Lung (tissue), 12 donors: ENCODE measurements around the gene PES1. TPM values are rescaled to one million over a fixed set of nuclear protein-coding genes. Genes with fewer than 3 reads are reported as not detected.

ENCODE experiments used
- ATAC-seq: fragments of 200-7000 bp; cut with Tn5 transposase; one replicate; pipeline ENCODE4 v1.9.1; 2020; ENCODE audit warnings: moderate number of reproducible peaks; ENCODE audit not compliant: insufficient read depth, low FRiP score
- DNase-seq, 3 donors: peaks; one replicate each; pipeline ENCODE4 v3.0.0-alpha.2; 2013 to 2017
- H3K27ac ChIP-seq, 2 donors: one replicate each; pipeline ENCODE4 v1.5.1; 2013; ENCODE audit warnings: mild to moderate bottlenecking in 2 of 2, moderate library complexity in 2 of 2, control low read depth in 1 of 2, inconsistent platforms in 1 of 2, low read depth in 1 of 2, low read length in 1 of 2
- H3K27me3 ChIP-seq, 3 donors: one replicate each; pipeline ENCODE4 v1.5.1; 2013; ENCODE audit warnings: low read length in 2 of 3; ENCODE audit not compliant: control insufficient read depth in 3 of 3, insufficient read depth in 3 of 3
- H3K36me3 ChIP-seq, 4 donors: one replicate each; pipeline ENCODE4 v1.5.1; 2013; ENCODE audit warnings: low read length in 4 of 4, mild to moderate bottlenecking in 1 of 4, moderate library complexity in 1 of 4; ENCODE audit not compliant: control insufficient read depth in 4 of 4, insufficient read depth in 4 of 4
- H3K4me1 ChIP-seq, 5 donors: one replicate each; pipeline ENCODE4 v1.5.1; 2013; ENCODE audit warnings: low read length in 5 of 5, mild to moderate bottlenecking in 2 of 5, moderate library complexity in 1 of 5; ENCODE audit not compliant: control insufficient read depth in 5 of 5, insufficient read depth in 5 of 5
- H3K4me3 ChIP-seq: one replicate; pipeline ENCODE4 v1.5.1; 2013; ENCODE audit warnings: mild to moderate bottlenecking, control low read depth, moderate library complexity
- H3K9ac ChIP-seq, 2 donors: one replicate each; pipeline ENCODE4 v1.5.1; 2013; ENCODE audit warnings: low read length in 2 of 2, control low read depth in 1 of 2; ENCODE audit not compliant: insufficient read depth in 1 of 2
- H3K9me3 ChIP-seq, 4 donors: one replicate each; pipeline ENCODE4 v1.5.1; 2013; ENCODE audit warnings: low read length in 3 of 4, mild to moderate bottlenecking in 1 of 4, moderate library complexity in 1 of 4; ENCODE audit not compliant: control insufficient read depth in 4 of 4, insufficient read depth in 3 of 4
- WGBS, 2 donors: extraction: QIAGEN DNeasy Blood & Tissue Kit; methylation state at CpG; one replicate each; pipeline ENCODE4 v1.1.7; 2013; 5-methylcytosine and 5-hydroxymethylcytosine counted together
- polyA plus RNA-seq, 2 donors: library from polyadenylated mRNA; stranded (reverse); fragments of 200-250 nt; gene quantifications; one replicate each; pipeline ENCODE4 v1.2.1, GENCODE V29; 2013
- total RNA-seq, 2 donors: library from RNA; depleted of rRNA in 1 of 2; stranded (reverse); fragments of >200 nt in 1 of 2; gene quantifications; one replicate each; pipeline ENCODE4 v1.2.1, GENCODE V29; 2014 to 2021
- TF ChIP-seq, protein P1 (sequence below): IDR thresholded peaks from 2 replicates; pipeline ENCODE4 v1.5.1; 2012; ENCODE audit warnings: mild to moderate bottlenecking; ENCODE audit errors: control extremely low read depth, extremely low read depth
- donor health status: control.
- donor health status: control.
- donor health status: Bipolar disorder and iron deficiency.
- donor health status: healthy.
- donor health status: DM: yes; HTN: yes; CAD: no.

PES1 gene
- total and polyA plus RNA-seq, 4 donors, result 34.4 to 77.2 (median 72.7) TPM

DNA sequence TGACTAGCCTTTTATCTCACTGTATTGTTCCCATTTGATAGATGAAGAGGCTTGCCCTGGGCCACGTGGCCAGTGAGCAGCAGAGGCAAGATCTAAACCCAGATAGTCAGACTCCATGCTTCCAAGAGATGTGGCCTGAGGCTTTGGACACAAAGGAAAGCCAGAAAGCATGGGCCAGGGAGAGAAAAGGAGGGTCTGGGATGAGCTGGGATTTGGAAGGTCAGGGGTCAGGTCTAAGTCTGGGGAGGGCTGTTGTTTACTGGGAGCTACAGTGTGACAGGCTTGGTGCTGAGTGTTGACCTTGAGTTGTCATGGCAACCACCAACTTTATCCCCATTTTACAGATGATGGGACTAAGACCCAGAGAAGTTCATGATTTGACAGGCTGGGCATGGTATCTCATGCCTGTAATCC is 46.0 kb upstream of the PES1 start:
- Histone ChIP-seq H3K9me3 (no peaks in the 10 kb centered on the region), H3K36me3 (no peaks in the 10 kb centered on the region), H3K27me3 (no peaks in the 10 kb centered on the region), H3K27ac (no peak overlapping the region), H3K9ac (no peak overlapping the region), H3K4me1 (peaks cover 0 to 22% (median 12%) of the 10 kb centered on the region in 5 donors), H3K4me3 (no peak overlapping the region)
- 78 to 89% methylated on average over 1 of the region's 1 CpG for WGBS, 2 donors
- ATAC-seq, result no peak
- TF ChIP-seq, protein P1, sequence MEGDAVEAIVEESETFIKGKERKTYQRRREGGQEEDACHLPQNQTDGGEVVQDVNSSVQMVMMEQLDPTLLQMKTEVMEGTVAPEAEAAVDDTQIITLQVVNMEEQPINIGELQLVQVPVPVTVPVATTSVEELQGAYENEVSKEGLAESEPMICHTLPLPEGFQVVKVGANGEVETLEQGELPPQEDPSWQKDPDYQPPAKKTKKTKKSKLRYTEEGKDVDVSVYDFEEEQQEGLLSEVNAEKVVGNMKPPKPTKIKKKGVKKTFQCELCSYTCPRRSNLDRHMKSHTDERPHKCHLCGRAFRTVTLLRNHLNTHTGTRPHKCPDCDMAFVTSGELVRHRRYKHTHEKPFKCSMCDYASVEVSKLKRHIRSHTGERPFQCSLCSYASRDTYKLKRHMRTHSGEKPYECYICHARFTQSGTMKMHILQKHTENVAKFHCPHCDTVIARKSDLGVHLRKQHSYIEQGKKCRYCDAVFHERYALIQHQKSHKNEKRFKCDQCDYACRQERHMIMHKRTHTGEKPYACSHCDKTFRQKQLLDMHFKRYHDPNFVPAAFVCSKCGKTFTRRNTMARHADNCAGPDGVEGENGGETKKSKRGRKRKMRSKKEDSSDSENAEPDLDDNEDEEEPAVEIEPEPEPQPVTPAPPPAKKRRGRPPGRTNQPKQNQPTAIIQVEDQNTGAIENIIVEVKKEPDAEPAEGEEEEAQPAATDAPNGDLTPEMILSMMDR, result no peak
- peak in 1 of 3 donors; percentile 18 for DNase-seq

DNA sequence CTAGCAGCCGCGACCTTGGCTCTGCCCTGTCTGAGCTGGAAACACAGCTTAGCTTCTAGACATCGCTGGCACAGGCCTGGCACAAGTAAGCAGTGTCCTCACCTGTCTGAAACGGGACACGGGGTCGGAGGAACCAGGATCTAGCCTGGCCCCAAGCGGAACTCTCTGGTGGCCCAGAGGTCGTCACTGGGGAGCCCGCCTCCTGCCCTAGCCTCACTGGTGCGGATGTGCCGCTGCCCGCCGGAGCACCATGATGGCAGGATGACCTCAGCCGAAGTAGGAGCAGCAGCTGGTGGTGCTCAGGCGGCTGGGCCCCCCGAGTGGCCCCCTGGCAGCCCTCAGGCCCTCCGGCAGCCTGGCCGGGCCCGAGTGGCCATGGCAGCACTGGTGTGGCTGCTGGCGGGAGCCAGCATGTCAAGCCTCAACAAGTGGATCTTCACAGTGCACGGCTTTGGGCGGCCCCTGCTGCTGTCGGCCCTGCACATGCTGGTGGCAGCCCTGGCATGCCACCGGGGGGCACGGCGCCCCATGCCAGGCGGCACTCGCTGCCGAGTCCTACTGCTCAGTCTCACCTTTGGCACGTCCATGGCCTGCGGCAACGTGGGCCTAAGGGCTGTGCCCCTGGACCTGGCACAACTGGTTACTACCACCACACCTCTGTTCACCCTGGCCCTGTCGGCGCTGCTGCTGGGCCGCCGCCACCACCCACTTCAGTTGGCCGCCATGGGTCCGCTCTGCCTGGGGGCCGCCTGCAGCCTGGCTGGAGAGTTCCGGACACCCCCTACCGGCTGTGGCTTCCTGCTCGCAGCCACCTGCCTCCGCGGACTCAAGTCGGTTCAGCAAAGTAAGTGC is 44.7 kb upstream of the PES1 start:
- H3K9ac ChIP-seq, result peak overlapping the region in 1 of 2 donors; percentile 67
- H3K4me1 ChIP-seq, result peaks cover 0 to 22% (median 12%) of the 10 kb centered on the region in 5 donors
- peak overlapping the region; percentile 65 for H3K4me3 ChIP-seq
- DNase-seq, result peak in 1 of 3 donors; percentile 23
- WGBS, 2 donors, result 45 to 72% methylated on average over 44 to 45 of the region's 45 CpGs
- no peaks in the 10 kb centered on the region for H3K27me3 ChIP-seq
- no peaks in the 10 kb centered on the region for H3K9me3 ChIP-seq
- TF ChIP-seq, protein P1, result no peak
- H3K36me3 ChIP-seq, result no peaks in the 10 kb centered on the region
- no peak for ATAC-seq
- H3K27ac ChIP-seq, result peak overlapping the region in 1 of 2 donors; percentile 91

DNA sequence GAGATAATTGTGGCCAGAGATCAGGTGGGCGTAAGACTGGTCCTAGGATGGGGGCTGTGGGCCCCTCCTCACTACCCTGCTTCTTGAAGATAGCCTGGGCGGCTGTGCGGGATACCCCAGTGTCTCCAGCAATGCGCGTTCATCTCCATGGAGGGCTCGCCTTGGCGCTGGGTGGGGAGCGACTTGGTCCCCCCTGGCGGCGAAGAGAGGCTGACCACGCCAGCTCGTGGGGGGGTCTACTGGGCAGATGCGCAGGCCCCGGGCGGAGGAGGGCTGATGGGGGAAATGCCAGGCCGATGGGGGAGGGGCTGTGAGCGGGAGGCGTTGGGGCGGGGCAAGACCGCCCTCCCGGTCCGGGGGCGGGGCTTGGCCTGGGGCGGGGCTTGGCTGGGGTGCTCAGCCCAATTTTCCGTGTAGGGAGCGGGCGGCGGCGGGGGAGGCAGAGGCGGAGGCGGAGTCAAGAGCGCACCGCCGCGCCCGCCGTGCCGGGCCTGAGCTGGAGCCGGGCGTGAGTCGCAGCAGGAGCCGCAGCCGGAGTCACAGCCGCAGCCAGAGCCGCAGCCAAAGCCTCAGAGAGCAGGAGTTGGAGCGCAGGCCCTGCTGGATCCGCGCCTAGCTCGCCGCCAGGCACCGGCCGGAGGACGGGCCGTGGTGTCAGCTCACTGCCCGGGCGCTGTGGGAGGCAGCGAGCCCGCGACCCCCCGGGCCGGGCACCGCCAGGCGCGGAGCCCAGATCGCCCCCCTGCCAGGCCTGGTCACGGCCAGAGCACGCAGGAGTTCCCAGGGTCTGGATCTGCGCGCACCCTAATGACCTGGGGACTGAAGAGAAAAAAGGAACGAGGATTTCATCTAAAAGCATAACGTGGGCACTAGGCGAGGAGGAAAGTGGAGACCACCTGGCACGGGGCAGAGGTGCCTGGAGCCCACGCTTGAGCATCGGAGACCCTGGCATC is 43.8 kb upstream of the PES1 start, which contains the start of gene SLC35E4:
SLC35E4 (plus strand) TSS at position 509 of the 953 bp plus-strand sequence. CDS start 670 bp downstream, outside the sequence.
- WGBS, 2 donors, result 1% methylated on average over 55 to 75 of the region's 75 CpGs
- Histone ChIP-seq H3K4me3 (peak within 1 kb of the TSS; percentile 65), H3K4me1 (peaks cover 0 to 22% (median 12%) of the 10 kb centered on the region in 5 donors), H3K27me3 (no peaks in the 10 kb centered on the region), H3K9me3 (no peaks in the 10 kb centered on the region), H3K9ac (peak within 1 kb of the TSS in 1 of 2 donors; percentile 67), H3K36me3 (no peaks in the 10 kb centered on the region), H3K27ac (peak within 1 kb of the TSS; percentile 87 to 91)
- TF ChIP-seq, protein P1, result peak; percentile 1
- DNase-seq (peak; percentile 92 to 94 (median 94)), ATAC-seq (peak; percentile 95)
